HCT116 (cell line): ENCODE measurements around the gene PRUNE1. TPM values are rescaled to one million over a fixed set of nuclear protein-coding genes. Genes with fewer than 3 reads are reported as not detected.

Experiments used
- ATAC-seq: fragments of 200-7000 bp; cut with Tn5 transposase; 2 replicates; pipeline ENCODE4 v1.9.1; 2020; ENCODE audit warnings: mild to moderate bottlenecking, moderate library complexity
- BruUV-seq: library from RNA; stranded (reverse); fragments of 400-500 nt; replicated peaks from 2 replicates; lab custom pipeline; 2021; lab: Mats Ljungman, UMichigan
- CTCF ChIA-PET: fragments of 300-600 bp; sonication (Branson Sonifier 250); formaldehyde crosslinking; loops from one replicate; lab custom pipeline; 2021; ENCODE audit warnings: antibody characterized with exemption; lab: Charles Lee
- POLR2A ChIA-PET: fragments of 300-600, 350-600 bp; sonication (Branson Sonifier 250); formaldehyde crosslinking; loops from one replicate; lab custom pipeline; 2021; ENCODE audit warnings: antibody characterized with exemption; lab: Charles Lee
- RAD21 ChIA-PET, 2 experiments: fragments of 300-600 bp; sonication (Branson Sonifier 250); formaldehyde crosslinking; loops; one replicate each; lab custom pipeline; 2023; ENCODE audit warnings: low total read pairs in 2 of 2; ENCODE audit not compliant: uncharacterized antibody in 2 of 2, unreplicated experiment in 2 of 2, low non-redundant PET in 1 of 2; lab: Charles Lee
- DNase-seq: peaks from one replicate; pipeline ENCODE4 v3.0.0-alpha.2; 2010; ENCODE audit warnings: low read depth, low spot score
- H2AFZ ChIP-seq: fragments of 200-600 bp; shearing (Covaris generic), sonication (generic); 2 replicates; pipeline ENCODE4 v1.6.1; 2017; ENCODE audit warnings: low read depth, mixed run types, mixed read lengths, antibody characterized with exemption, low read length; ENCODE audit not compliant: poor library complexity, severe bottlenecking
- H3K27ac ChIP-seq: 2 replicates; pipeline ENCODE4 v1.5.1; 2012; ENCODE audit warnings: low read depth, low read length
- H3K27me3 ChIP-seq: fragments of 200-600 bp; sonication (generic); 2 replicates; pipeline ENCODE4 v1.6.1; 2016; ENCODE audit warnings: mixed run types, low read length, mixed read lengths; ENCODE audit not compliant: insufficient read depth
- H3K36me3 ChIP-seq, 2 experiments: fragments of 200-500 bp in 1 of 2; fragments of 200-600 bp in 1 of 2; sonication (Bioruptor generic) in 1 of 2; sonication (generic) in 1 of 2; 2 replicates each; pipeline versions ENCODE4 v1.5.1 to v1.6.1; 2014 to 2016; ENCODE audit warnings: low read length in 2 of 2, inconsistent platforms in 1 of 2, mixed read lengths in 1 of 2, mixed run types in 1 of 2; ENCODE audit not compliant: insufficient read depth in 2 of 2, control insufficient read depth in 1 of 2
- H3K4me1 ChIP-seq, 2 experiments: fragments of 200-600 bp in 1 of 2; sonication (generic) in 1 of 2; 2 replicates each; pipeline versions ENCODE4 v1.5.1 to v1.6.1; 2012 to 2017; ENCODE audit warnings: low read length in 2 of 2, inconsistent platforms in 1 of 2, mild to moderate bottlenecking in 1 of 2, mixed read lengths in 1 of 2, mixed run types in 1 of 2, moderate library complexity in 1 of 2; ENCODE audit not compliant: insufficient read depth in 2 of 2, control insufficient read depth in 1 of 2
- H3K4me2 ChIP-seq: fragments of 200-600 bp; sonication (generic); 2 replicates; pipeline ENCODE4 v1.6.1; 2017; ENCODE audit warnings: mixed run types, low read length, mixed read lengths
- H3K4me3 ChIP-seq, 2 experiments: fragments of 200-600 bp in 1 of 2; sonication (generic) in 1 of 2; replicated peaks in 1 of 2; 2 replicates each; pipeline ENCODE4 v1.5.1; 2011 to 2016; ENCODE audit warnings: low read length in 2 of 2, control low read depth in 1 of 2, low read depth in 1 of 2, mild to moderate bottlenecking in 1 of 2, mixed read lengths in 1 of 2, mixed run types in 1 of 2
- H3K79me2 ChIP-seq: fragments of 200-600 bp; sonication (generic); 2 replicates; pipeline ENCODE4 v1.6.1; 2017; ENCODE audit warnings: mild to moderate bottlenecking, mixed run types, low read length, moderate library complexity, mixed read lengths; ENCODE audit not compliant: insufficient read depth
- H3K9ac ChIP-seq: fragments of 200-600 bp; sonication (generic); 2 replicates; pipeline ENCODE4 v1.6.1; 2016; ENCODE audit warnings: low read length, mixed read lengths
- H3K9me2 ChIP-seq: fragments of 200-600 bp; sonication (generic), shearing (Covaris generic); 2 replicates; pipeline ENCODE4 v1.6.1; 2017; ENCODE audit warnings: mixed run types, mild to moderate bottlenecking, moderate library complexity; ENCODE audit not compliant: insufficient read depth
- H3K9me3 ChIP-seq, 2 experiments: fragments of 200-500 bp in 1 of 2; fragments of 200-600 bp in 1 of 2; sonication (Bioruptor generic) in 1 of 2; sonication (generic) in 1 of 2; 2 replicates each; pipeline ENCODE4 v1.6.1; 2014 to 2017; ENCODE audit warnings: low read length in 2 of 2, mixed read lengths in 2 of 2, inconsistent platforms in 1 of 2, low read depth in 1 of 2, mild to moderate bottlenecking in 1 of 2, mixed run types in 1 of 2, moderate library complexity in 1 of 2; ENCODE audit not compliant: control insufficient read depth in 1 of 2, insufficient read depth in 1 of 2
- H4K20me1 ChIP-seq: fragments of 200-600 bp; sonication (generic), shearing (Covaris generic); 2 replicates; pipeline ENCODE4 v1.6.1; 2017; ENCODE audit warnings: mixed run types, mild to moderate bottlenecking, moderate library complexity; ENCODE audit not compliant: insufficient read depth
- ATF3 ChIP-seq: IDR thresholded peaks from 2 replicates; pipeline ENCODE4 v1.6.1; 2012
- EGR1 ChIP-seq: IDR thresholded peaks from 2 replicates; pipeline ENCODE4 v1.6.1; 2012; ENCODE audit warnings: low read depth
- ELF1 ChIP-seq: IDR thresholded peaks from 2 replicates; pipeline ENCODE4 v1.6.1; 2012; ENCODE audit warnings: low read depth, borderline replicate concordance
- EZH2phosphoT487 ChIP-seq: fragments of 200-600 bp; IDR thresholded peaks from 2 replicates; pipeline ENCODE4 v1.6.1; 2018; ENCODE audit warnings: antibody characterized with exemption, borderline replicate concordance
- JUND ChIP-seq: IDR thresholded peaks from 2 replicates; pipeline ENCODE4 v1.6.1; 2012
- POLR2A ChIP-seq: IDR thresholded peaks from 2 replicates; pipeline ENCODE4 v1.7.0; 2011; ENCODE audit warnings: borderline replicate concordance; ENCODE audit not compliant: insufficient read depth, insufficient read length; ENCODE audit errors: extremely low read depth
- POLR2AphosphoS5 ChIP-seq: IDR thresholded peaks from 2 replicates; pipeline ENCODE4 v1.6.1; 2011; ENCODE audit warnings: mild to moderate bottlenecking, low read depth, low read length, moderate library complexity
- SIN3A ChIP-seq: IDR thresholded peaks from 2 replicates; pipeline ENCODE4 v1.6.1; 2012; ENCODE audit warnings: low read depth
- SRF ChIP-seq: IDR thresholded peaks from 2 replicates; pipeline ENCODE4 v1.6.1; 2012; ENCODE audit warnings: low read depth
- YY1 ChIP-seq: IDR thresholded peaks from 2 replicates; pipeline ENCODE4 v1.6.1; 2011; ENCODE audit warnings: low read length, low read depth, moderate library complexity, mild to moderate bottlenecking; ENCODE audit not compliant: insufficient replicate concordance; ENCODE audit errors: extremely low read depth
- ZFX ChIP-seq: fragments of 450-650 bp; IDR thresholded peaks from 2 replicates; pipeline ENCODE4 v1.6.1; 2017
- ZNF274 ChIP-seq: fragments of 200-500 bp; sonication (Bioruptor generic); IDR thresholded peaks from 2 replicates; pipeline ENCODE4 v1.6.1; 2014; ENCODE audit warnings: mild to moderate bottlenecking, low read depth, low read length, inconsistent platforms
- intact Hi-C: fragments of 100-400 bp; cut with micrococcal nuclease; formaldehyde crosslinking; loops from 2 replicates; pipeline ENCODE4 v1.10.0; 2022
- total RNA-seq: library from RNA; stranded (reverse); gene quantifications from one replicate; pipeline ENCODE4 v1.2.1, GENCODE V29; 2021; ENCODE audit not compliant: unreplicated experiment
- TF ChIP-seq, protein P1 (sequence below): IDR thresholded peaks from 2 replicates; pipeline ENCODE4 v1.6.1; 2012
- TF ChIP-seq, protein P2 (sequence below): IDR thresholded peaks from 2 replicates; pipeline ENCODE4 v1.6.1; 2012; ENCODE audit warnings: low read depth

The PRUNE1 gene
- total RNA-seq, 1 experiment from 2014 or later = 20.2 TPM

GRCh38 chr1:150976401-150976821, 31.8 kb upstream of the PRUNE1 start:
- intact Hi-C loops = loop anchor here (5.0 kb wide), 4 partner anchors 49 to 719 kb away; partner anchors contain the start of genes CA14, MCL1 and SETDB1
- 0 out of 2 replicates have a peak, but pooled peaks cover 1% of the 10 kb centered on the region for H4K20me1 ChIP-seq
- POLR2A ChIA-PET = interaction anchor here (0.5 to 1.6 kb wide), 5 partner anchors 9 to 415 kb away, joined by 3 to 7 read pairs (median 4); no protein-coding TSS in a partner anchor
- no peaks in the 10 kb centered on the region for H3K9me2 ChIP-seq
- no TSS peak for BruUV-seq
- peak overlapping the region; percentile 92 for H3K27ac ChIP-seq
- no peaks in the 10 kb centered on the region for H3K9me3 ChIP-seq
- no peak overlapping the region for H2AFZ ChIP-seq
- no peak for DNase-seq
- no peaks in the 10 kb centered on the region for H3K36me3 ChIP-seq
- peak overlapping the region; percentile 89 for H3K4me2 ChIP-seq
- TF ChIP-seq ZFX = no peak
- TF ChIP-seq EZH2phosphoT487 = no peak
- TF ChIP-seq POLR2A = no peak
- TF ChIP-seq ELF1 = no peak
- TF ChIP-seq YY1 = no peak
- TF ChIP-seq, protein P1, sequence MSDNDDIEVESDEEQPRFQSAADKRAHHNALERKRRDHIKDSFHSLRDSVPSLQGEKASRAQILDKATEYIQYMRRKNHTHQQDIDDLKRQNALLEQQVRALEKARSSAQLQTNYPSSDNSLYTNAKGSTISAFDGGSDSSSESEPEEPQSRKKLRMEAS = no peak
- TF ChIP-seq, protein P2, sequence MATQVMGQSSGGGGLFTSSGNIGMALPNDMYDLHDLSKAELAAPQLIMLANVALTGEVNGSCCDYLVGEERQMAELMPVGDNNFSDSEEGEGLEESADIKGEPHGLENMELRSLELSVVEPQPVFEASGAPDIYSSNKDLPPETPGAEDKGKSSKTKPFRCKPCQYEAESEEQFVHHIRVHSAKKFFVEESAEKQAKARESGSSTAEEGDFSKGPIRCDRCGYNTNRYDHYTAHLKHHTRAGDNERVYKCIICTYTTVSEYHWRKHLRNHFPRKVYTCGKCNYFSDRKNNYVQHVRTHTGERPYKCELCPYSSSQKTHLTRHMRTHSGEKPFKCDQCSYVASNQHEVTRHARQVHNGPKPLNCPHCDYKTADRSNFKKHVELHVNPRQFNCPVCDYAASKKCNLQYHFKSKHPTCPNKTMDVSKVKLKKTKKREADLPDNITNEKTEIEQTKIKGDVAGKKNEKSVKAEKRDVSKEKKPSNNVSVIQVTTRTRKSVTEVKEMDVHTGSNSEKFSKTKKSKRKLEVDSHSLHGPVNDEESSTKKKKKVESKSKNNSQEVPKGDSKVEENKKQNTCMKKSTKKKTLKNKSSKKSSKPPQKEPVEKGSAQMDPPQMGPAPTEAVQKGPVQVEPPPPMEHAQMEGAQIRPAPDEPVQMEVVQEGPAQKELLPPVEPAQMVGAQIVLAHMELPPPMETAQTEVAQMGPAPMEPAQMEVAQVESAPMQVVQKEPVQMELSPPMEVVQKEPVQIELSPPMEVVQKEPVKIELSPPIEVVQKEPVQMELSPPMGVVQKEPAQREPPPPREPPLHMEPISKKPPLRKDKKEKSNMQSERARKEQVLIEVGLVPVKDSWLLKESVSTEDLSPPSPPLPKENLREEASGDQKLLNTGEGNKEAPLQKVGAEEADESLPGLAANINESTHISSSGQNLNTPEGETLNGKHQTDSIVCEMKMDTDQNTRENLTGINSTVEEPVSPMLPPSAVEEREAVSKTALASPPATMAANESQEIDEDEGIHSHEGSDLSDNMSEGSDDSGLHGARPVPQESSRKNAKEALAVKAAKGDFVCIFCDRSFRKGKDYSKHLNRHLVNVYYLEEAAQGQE = no peak
- TF ChIP-seq POLR2AphosphoS5 = no peak
- no peak for TF ChIP-seq JUND
- no peak for TF ChIP-seq SIN3A
- no peak for TF ChIP-seq EGR1
- no peak for TF ChIP-seq ZNF274
- no peak for TF ChIP-seq SRF
- TF ChIP-seq ATF3 = no peak
- peak overlapping the region; percentile 51 to 64 for H3K4me3 ChIP-seq
- H3K9ac ChIP-seq = peak overlapping the region; percentile 67
- no peaks in the 10 kb centered on the region for H3K27me3 ChIP-seq
- peaks cover 71 to 87% of the 10 kb centered on the region in 2 experiments for H3K4me1 ChIP-seq
- H3K79me2 ChIP-seq = peaks cover 28% of the 10 kb centered on the region
- ATAC-seq = no peak
- RAD21 ChIA-PET = no interaction called here
- CTCF ChIA-PET = interaction anchor here (0.8 to 1.2 kb wide), 2 partner anchors 20 to 26 kb away, joined by 3 to 5 read pairs; no protein-coding TSS in a partner anchor
